Posterior cingulate gyrus (tissue), 11 donors: ENCODE measurements around the gene COL23A1.
"Not testable (repeated sequence)": the region's sequence is repeated elsewhere in the genome, so short reads cannot be mapped to it uniquely, and the experiment has no call there.

Experiments used
- DNase-seq, 10 donors: peaks; one replicate each; pipeline versions ENCODE4 v3.0.0 to v3.0.0-alpha.2; 2020 to 2021; ENCODE audit warnings: mixed read lengths in 3 of 10
- intact Hi-C: fragments of 100-400 bp; cut with DNase I; formaldehyde crosslinking; loops from one replicate; pipeline ENCODE4 v1.15.1; 2023

COL23A1 gene

GRCh38 chr5:178324481-178325310 is 265.5 kb downstream of the COL23A1 start:
- intact Hi-C loops = no loop called here

GRCh38 chr5:178323961-178324360 is 266.2 kb downstream of the COL23A1 start:
- DNase-seq = peak in 3 of 10 donors; percentile 56 to 69 (median 61)

More at GRCh38 chr5:178324481-178325310, 265.5 kb downstream of the COL23A1 start:
- DNase-seq = peak in 3 of 10 donors; percentile 49 to 63 (median 59)

GRCh38 chr5:178323541-178323865 is 266.7 kb downstream of the COL23A1 start:
- intact Hi-C loops = no loop called here

More at GRCh38 chr5:178323961-178324360, 266.2 kb downstream of the COL23A1 start:
- intact Hi-C loops = no loop called here

GRCh38 chr5:178322736-178323540 is 267.3 kb downstream of the COL23A1 start:
- intact Hi-C loops = no loop called here
- DNase-seq = peak in 3 of 10 donors; percentile 19 to 77 (median 69)

More at GRCh38 chr5:178323541-178323865, 266.7 kb downstream of the COL23A1 start:
- peak in 3 of 10 donors; percentile 17 to 70 (median 52) for DNase-seq

GRCh38 chr5:178320281-178320855 is 269.8 kb downstream of the COL23A1 start:
- peak in 4 of 10 donors; percentile 25 to 77 (median 52) for DNase-seq
- intact Hi-C loops = no loop called here

- intact Hi-C loops = no loop called here
- peak in 4 of 10 donors; percentile 28 to 84 (median 66) for DNase-seq
Observed at GRCh38 chr5:178319541-178320041, 270.6 kb downstream of the COL23A1 start.

- intact Hi-C loops = no loop called here
- peak in 3 of 10 donors; percentile 35 to 60 (median 45) for DNase-seq
Observed at GRCh38 chr5:178318893-178319292, 271.3 kb downstream of the COL23A1 start.

GRCh38 chr5:178318382-178318781 is 271.8 kb downstream of the COL23A1 start:
- intact Hi-C loops = no loop called here
- DNase-seq = peak in 1 of 10 donors; percentile 80

GRCh38 chr5:178317727-178318126 is 272.5 kb downstream of the COL23A1 start:
- intact Hi-C loops, DNase-seq: not testable (repeated sequence)

GRCh38 chr5:178314961-178315820 is 275.0 kb downstream of the COL23A1 start:
- intact Hi-C loops = no loop called here
- DNase-seq = peak in 3 of 10 donors; percentile 14 to 77 (median 74)

- intact Hi-C loops = no loop called here
Observed at GRCh38 chr5:178314061-178314660, 276.0 kb downstream of the COL23A1 start.

GRCh38 chr5:178313316-178313715 is 276.9 kb downstream of the COL23A1 start:
- DNase-seq = peak in 4 of 10 donors; percentile 9 to 77 (median 35)
- intact Hi-C loops = no loop called here

More at GRCh38 chr5:178314061-178314660, 276.0 kb downstream of the COL23A1 start:
- DNase-seq = peak in 4 of 10 donors; percentile 15 to 49 (median 25)

- intact Hi-C loops = no loop called here
Observed at GRCh38 chr5:178312880-178313282, 277.3 kb downstream of the COL23A1 start.

GRCh38 chr5:178310130-178310865 is 279.9 kb downstream of the COL23A1 start:
- intact Hi-C loops = no loop called here
- peak in 4 of 10 donors; percentile 20 to 81 (median 48) for DNase-seq

More at GRCh38 chr5:178312880-178313282, 277.3 kb downstream of the COL23A1 start:
- DNase-seq = peak in 4 of 10 donors; percentile 10 to 62 (median 32)

GRCh38 chr5:178309271-178310013 is 280.8 kb downstream of the COL23A1 start:
- intact Hi-C loops = no loop called here
- peak in 4 of 10 donors; percentile 25 to 79 (median 54) for DNase-seq

GRCh38 chr5:178308541-178309092 is 281.6 kb downstream of the COL23A1 start:
- intact Hi-C loops = no loop called here
- peak in 4 of 10 donors; percentile 6 to 41 (median 22) for DNase-seq
